ENCODE measurements around the gene PLPP6. TPM values are rescaled to one million over a fixed set of nuclear protein-coding genes. Genes with fewer than 3 reads are reported as not detected.
A peak's percentile ranks its signal among the peaks of the same experiment; 100 is the strongest.

The PLPP6 gene
- total and polyA plus RNA-seq, 2 of the 13 experiments (the other 11 are each of a cell fraction or from before 2014, with no cell fraction given), result 12.1 to 15.5 TPM

GRCh38 chr9:4662989-4663792 lies 1.1 kb downstream of the PLPP6 start (continued):
- TF ChIP-seq REST (IDR thresholded peaks at IDR 0.05; ENCODE audit: borderline replicate concordance in 1 of 2, low read depth in 1 of 2, low read length in 2 of 2), result peak in 1 of 2 experiments; percentile 2; a peak in 1 of 4 replicates
- peak; percentile 35; the same call in 1 of the 2 replicates for TF ChIP-seq HDAC2 (CRISPR knock-in tag; IDR thresholded peaks at IDR 0.05)
- TF ChIP-seq DRAP1 (CRISPR knock-in tag; IDR thresholded peaks at IDR 0.05), result peak; percentile 28
- TF ChIP-seq ZNF780A (CRISPR knock-in tag; IDR thresholded peaks at IDR 0.05), result no peak
- TF ChIP-seq ZNF670 (CRISPR knock-in tag; IDR thresholded peaks at IDR 0.05; ENCODE audit: borderline replicate concordance), result peak; percentile 73
- TF ChIP-seq ATF7-NPFF (CRISPR knock-in tag; IDR thresholded peaks at IDR 0.05; ENCODE audit: low read depth), result no peak
- no peak for TF ChIP-seq ZSCAN22 (CRISPR knock-in tag; IDR thresholded peaks at IDR 0.05)
- no peak for TF ChIP-seq CHD4 (IDR thresholded peaks at IDR 0.05; ENCODE audit: borderline replicate concordance, low read length)
- TF ChIP-seq POLR2A (IDR thresholded peaks at IDR 0.05; ENCODE audit: insufficient read depth in 1 of 2, low read depth in 2 of 2, low read length in 2 of 2), result peak; percentile 46 to 56; a peak in 3 of 4 replicates
- TF ChIP-seq ZNF138 (CRISPR knock-in tag; IDR thresholded peaks at IDR 0.05; ENCODE audit: low read depth), result no peak
- no peak for TF ChIP-seq REL (CRISPR knock-in tag; conservative IDR thresholded peaks at IDR 0.05)
- 0 out of 4 replicates have a peak, but pooled peaks of 1 of the 2 experiments have one; percentile 33 for TF ChIP-seq ATF4 (CRISPR knock-in tag; IDR thresholded peaks at IDR 0.05)
- no peak for TF ChIP-seq ZNF724P (CRISPR knock-in tag; IDR thresholded peaks at IDR 0.05; ENCODE audit: borderline replicate concordance)
- TF ChIP-seq SETDB1 (CRISPR knock-in tag; IDR thresholded peaks at IDR 0.05; ENCODE audit: borderline replicate concordance), result no peak
- TF ChIP-seq SRSF1 (optimal IDR thresholded peaks at IDR 0.05; ENCODE audit: low read depth, low read length), result no peak
- peak; percentile 44 for TF ChIP-seq CREB1 (IDR thresholded peaks at IDR 0.05)
- peak; percentile 66 for TF ChIP-seq CREB1 (CRISPR knock-in tag; IDR thresholded peaks at IDR 0.05)
- peak; percentile 6; the same call in 1 of the 2 replicates for TF ChIP-seq ZGPAT (CRISPR knock-in tag; IDR thresholded peaks at IDR 0.05)
- TF ChIP-seq STAT5B (CRISPR knock-in tag; IDR thresholded peaks at IDR 0.05), result 0 out of 2 replicates have a peak, but pooled peaks have one; percentile 7
- no peak for TF ChIP-seq THRA (CRISPR knock-in tag; IDR thresholded peaks at IDR 0.05; ENCODE audit: borderline replicate concordance)
- TF ChIP-seq ZMYM3 (CRISPR knock-in tag; IDR thresholded peaks at IDR 0.05), result no peak
- TF ChIP-seq NR2F6 (IDR thresholded peaks at IDR 0.05), result no peak
- no peak for TF ChIP-seq NR2F6 (CRISPR knock-in tag; IDR thresholded peaks at IDR 0.05)

Data from HepG2 (cell line).